HG03469 (cell line): Measurements from ENCODE around the gene ADM2.
A peak's percentile ranks its signal among the peaks of the same experiment; 100 is the strongest.
"Not testable (repeated sequence)": the region's sequence is repeated elsewhere in the genome, so short reads cannot be mapped to it uniquely, and the experiment has no call there.

ENCODE experiments used
- ATAC-seq: cut with Tn5 transposase; IDR thresholded peaks from one replicate; pipeline ENCODE4 v1.9.1; 2021; ENCODE audit warnings: mild to moderate bottlenecking, moderate library complexity, moderate number of reproducible peaks; ENCODE audit not compliant: unreplicated experiment

ADM2 gene

DNA sequence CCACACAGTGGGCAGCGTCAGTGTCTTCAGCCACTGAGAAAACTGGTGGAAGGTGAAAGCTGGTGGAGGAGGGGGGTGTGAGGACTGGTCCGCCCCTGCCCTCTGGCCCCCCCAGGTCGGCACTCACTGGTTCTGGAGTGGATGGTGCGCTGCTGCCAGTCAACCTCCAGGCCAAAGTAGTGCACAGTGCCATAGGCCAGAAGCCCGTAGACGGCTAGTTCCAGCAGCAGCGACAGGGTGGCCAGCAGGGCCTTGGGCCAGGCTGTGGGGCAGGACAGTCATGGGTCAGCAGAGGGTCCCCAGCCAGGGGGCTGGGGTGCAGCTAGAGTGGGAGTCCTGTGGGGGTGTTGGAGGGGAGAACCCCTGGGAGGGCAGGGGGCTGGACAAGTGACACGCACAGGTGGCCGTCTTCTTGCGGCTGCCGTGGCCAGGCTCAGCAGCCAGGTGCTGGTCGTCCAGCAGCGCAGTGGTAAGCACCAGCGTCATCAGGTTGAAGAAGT is 24.0 kb downstream of the ADM2 start:
- ATAC-seq: no peak

DNA sequence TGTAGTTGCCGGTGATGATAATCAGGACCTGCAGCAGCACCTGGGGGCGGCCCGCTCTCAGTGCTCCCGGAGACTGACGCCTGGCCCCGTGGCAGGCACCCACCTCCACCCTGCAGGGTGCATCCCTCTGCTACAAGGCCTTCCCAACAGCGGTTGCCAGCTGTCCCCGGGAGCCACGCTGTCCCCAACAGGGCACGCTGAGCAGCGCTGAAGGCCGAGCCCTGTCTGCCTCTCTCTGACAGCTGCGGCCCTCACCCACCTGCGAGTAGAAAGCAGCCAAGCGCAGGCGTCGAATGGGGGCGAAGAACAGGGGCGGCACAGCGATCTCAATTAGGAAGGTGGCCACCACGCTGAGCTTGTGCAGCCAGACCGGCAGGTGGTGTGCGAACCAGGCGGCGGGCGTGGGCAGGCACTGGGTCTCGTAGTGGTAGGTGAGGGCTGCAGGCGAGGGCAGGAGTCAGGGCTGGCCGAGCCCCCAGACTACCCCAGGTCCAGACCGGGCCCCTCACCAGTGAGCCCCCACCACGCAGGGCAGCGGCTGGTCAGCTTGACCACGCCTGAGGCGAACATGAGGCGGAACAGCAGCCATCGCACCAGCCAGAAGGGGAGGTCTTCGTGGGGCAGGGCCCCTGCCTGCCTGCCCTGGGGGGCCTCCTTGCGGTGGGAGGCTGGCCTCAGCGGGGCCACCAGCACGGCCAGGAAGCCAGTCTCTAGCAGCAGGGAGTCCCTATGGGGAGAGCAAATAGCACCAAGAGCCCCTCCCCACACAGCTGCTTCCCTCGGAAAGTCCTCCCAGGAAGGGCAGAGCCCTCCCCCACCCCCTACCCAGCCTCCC is 24.6 kb downstream of the ADM2 start:
- ATAC-seq: no peak

DNA sequence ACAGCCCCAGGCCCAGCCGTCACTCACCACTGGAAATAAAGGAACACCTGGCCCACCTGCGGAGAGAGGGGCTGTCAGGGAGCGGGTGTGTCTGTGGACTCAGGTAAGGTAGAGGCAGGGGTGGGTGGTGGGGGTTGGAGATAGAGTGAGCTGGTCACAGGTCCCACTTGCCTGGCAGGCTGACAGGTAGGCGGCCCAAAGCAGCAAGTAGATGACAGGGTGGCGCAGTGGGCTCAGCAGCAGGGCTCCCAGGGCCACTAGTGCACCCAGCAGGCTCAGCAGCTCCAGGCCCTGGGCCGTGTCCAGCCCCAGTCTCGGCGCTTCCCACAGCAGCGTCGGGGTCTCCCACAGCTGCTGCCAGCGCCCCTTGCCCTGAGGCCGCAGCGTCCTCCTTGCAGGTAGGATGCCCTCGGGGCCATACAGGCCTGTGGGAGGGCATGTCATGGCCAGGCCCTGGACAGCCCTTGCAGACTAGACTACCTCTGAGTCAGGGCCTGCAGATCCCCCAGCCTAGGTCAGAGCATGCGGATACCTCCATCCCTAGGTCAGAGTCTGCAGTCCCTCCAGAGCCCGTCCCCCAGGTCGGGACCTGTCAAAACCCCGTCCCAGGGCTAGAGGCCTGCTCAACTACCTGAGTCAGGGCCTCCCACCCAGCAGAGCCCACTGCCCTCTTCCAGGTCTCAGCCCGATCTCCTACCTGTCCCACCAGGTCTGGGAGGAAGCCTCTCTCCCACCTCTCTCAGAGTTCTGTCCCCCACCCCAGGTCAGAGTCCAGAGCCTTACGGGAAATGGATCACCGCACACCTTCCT is 25.5 kb downstream of the ADM2 start:
- no peak for ATAC-seq

DNA sequence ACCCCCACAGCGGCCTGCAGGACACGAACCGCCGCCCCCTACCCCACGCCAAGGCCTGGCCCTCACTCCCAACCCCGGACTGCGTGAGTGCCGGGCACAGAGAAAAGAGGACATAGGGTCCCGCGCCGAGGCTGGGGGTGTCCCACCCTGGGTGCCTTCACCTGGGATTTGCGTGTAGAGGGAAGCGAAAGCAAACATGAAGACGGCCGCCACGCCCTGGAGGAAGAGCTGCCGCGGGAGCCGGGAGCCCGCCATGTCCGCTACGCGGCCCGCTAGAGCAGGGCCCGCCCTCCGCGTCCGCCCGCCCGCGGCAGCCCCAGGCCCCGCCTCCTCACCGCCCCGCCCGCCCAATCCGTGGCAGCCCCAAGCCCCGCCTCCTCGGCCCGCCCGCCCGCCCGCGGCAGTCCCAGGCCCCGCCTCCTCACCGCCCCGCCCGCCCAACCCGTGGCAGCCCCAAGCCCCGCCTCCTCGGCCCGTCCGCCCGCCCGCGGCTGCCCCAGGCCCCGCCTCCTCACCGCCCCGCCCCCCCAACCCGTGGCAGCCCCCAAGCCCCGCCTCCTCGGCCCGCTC is 26.2 kb downstream of the ADM2 start, which contains the start of gene LMF2:
TSS of gene LMF2 (minus strand) at position 282 of the 570 bp plus-strand sequence. CDS start at position 255, 27 bp downstream.
- ATAC-seq: no peak

DNA sequence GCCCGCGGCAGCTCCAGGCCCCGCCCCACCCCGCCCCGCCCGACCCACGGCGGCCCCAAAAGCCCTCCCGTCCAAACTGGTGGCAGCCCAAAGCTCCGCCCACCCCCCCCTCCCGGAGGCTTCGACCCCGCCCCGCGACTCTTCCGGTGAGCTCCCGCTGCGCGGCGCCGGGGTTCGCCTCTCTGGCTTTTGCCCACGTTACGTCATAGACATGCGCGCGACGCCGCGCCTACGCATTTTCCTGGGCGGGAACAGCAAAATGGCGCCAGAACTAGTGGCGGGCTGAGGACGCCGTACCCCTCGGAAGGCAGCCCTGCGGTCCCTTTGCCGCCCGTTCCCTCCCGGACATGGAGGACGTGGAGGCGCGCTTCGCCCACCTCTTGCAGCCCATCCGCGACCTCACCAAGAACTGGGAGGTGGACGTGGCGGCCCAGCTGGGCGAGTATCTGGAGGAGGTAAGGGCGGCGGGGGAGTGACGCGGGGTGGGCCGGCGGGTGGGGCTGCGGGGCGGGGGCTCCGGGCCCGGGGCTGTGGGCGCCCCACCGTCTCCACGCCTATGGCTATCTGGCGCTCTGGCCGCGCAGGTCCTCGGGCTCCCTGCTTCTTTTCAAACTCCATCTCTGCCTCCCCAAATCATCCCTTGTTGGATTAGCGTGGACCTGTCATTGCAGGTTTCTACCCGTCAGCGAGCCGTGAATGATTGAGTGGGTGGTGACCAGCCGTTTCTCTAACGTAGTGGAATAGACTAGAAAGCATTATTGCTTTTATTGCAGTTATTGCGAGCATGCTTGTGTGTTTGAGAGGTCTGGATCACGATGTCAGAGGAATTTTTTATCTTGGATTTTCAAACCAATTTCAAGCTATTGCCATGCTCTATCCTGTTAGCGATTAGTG is 26.9 kb downstream of the ADM2 start, which contains the start of gene NCAPH2:
TSS of gene NCAPH2 (plus strand) at position 234 of the 894 bp plus-strand sequence. CDS start at position 348, 114 bp downstream.
- ATAC-seq: peak; percentile 43

DNA sequence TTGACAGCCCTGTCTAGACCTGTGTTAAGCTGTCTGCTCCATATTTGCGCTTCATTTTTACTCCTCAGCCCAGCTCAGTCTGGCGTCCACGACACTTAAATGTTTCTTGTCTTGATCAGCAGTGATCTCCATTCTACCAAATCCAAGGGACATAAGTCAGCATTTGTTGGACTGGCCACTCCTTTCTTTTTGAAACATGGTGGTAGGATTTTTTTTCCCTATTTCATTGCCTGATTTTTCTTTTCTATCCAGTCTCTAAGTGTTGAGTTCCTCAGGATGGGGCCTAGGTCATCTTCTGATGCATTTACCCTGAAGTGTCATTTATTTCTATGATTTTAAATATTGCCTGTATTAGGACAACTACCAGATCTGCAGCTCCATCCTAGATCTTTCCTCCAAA is 27.6 kb downstream of the ADM2 start:
- no peak for ATAC-seq

DNA sequence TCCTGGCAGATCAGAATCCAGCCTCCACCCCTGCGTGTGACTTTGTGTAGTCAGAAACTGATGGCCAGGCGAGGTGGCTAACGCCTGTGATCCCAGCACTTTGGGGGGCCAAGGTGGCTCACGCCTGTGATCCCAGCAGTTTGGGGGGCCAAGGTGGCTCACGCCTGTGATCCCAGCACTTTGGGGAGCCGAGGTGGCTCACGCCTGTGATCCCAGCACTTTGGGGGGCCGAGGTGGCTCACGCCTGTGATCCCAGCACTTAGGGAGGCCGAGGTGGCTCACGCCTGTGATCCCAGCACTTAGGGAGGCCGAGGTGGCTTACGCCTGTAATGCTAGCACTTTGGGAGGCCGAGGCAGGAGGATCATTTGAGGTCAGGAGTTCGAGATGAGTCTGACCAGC is 31.8 kb downstream of the ADM2 start:
- ATAC-seq: no peak

DNA sequence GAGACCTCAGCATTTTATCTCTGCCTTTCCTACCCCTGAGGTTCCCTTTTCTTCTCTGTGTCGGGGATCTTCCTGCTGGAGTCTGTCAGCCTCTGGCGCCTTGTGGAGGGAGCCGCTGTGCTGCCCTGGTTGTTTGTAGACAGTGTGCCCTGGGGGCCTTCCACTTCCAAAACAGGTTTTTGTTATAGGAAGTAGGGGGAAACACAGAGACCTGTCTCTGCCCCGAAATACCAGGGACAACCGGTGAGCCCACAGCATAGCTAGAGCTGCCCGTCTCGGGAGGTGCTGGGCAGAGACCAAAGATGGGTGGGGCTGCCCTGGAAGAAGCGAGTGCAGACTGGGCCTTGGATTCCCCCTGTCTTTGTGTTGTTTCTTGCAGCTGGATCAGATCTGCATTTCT is 34.7 kb downstream of the ADM2 start:
- ATAC-seq: no peak

DNA sequence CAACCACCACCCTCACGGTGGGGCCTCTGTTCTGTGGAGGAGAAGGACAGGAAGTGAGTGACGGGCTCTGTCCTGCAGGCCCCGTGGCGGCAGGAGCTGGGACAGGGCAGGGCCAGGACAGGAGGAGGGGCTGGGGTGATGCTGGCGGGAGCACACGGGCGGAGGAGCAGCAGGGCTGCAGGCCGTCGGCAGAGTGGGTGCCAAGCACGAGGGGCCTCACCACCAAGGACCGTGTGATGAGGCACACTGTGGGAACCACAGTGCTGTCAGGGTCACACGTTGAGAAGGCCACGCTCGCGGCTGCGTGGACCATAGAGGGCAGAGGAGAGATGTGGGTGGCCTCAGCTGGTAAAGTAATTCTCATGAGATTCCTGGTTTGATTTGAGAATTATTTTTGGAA is 35.5 kb downstream of the ADM2 start:
- ATAC-seq: no peak

DNA sequence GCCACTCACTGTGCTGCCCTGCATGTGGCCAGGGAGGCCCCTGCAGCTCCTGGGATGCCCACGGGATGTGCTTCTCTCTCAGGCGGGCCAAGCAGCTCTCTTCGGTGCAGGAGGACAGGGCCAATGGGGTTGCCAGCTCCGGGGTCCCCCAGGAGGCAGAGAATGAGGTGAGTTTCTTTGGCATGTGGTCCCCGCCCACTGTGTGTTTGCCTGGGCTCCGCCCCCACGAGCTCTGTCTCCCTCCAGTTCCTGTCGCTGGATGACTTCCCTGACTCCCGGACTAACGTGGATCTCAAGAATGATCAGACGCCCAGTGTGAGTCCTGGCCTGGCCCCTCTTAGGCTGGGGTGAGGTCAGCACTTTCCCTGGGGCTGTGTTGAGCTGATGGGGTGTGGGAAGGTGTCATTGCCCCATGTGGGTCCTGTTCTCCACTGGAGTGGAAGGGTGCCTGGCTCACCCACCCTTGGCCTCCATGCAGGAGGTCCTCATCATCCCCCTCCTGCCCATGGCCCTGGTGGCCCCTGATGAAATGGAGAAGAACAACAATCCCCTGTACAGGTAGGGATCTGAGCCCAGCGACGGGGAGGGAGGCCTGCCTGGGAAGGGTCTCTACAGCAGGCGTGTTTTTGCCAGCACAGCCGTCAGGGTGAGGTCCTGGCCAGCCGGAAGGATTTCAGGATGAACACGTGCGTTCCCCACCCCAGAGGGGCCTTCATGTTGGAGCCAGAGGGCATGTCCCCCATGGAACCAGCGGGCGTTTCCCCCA is 36.3 kb downstream of the ADM2 start:
- no peak for ATAC-seq

DNA sequence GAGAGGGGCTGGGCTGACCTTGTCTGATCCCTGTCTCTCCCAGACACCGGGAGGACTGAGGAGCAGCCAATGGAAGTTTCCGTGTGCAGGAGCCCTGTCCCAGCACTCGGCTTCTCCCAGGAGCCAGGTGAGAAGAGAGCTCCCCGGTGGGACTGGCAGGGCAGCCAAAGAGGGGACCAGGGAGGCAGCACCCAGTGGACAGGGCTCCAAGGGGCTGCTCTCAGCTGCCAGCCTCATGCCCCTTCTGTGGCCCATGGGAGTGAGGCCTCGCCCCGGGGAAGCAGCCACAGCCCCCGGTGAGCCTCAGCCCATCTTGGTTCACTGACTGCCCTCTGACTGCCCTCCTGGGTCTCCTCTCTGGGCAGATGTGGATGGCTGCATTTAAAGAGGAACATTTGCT is 37.3 kb downstream of the ADM2 start:
- no peak for ATAC-seq

DNA sequence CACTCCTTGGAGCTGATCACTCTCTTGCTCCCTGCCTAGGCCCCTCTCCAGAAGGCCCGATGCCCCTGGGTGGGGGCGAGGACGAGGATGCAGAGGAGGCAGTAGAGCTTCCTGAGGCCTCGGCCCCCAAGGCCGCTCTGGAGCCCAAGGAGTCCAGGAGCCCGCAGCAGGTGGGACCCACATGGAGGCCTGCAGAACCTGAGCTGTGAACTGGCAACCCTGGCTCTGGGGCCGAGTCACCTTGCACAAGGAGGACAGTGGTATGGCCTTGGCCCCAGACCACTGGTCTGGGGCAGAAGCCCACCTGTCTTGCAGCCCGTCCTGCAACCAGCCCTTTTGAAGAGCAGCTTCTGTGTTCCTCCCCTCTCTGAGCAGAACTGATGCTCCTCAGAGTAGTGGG is 37.8 kb downstream of the ADM2 start:
- ATAC-seq: no peak

DNA sequence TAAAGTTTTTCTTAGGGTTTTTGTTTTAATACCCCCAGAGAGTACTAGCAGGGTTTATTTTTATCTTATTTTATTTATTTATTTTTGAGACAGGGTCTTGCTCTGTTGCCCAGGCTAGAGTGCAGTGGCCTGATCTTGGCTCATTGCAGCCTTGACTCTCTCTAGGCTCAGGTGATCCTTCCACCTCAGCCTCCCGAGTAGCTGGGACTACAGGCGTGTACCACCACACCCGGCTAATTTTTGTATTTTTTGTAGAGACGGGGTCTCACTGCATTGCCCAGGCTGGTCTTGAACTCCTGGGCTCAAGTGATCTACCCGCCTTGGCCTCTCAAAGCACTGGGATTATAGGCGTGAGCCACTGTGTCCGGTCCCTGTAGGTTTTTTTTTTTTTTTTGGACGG is 38.8 kb downstream of the ADM2 start:
- not testable (repeated sequence) for ATAC-seq

DNA sequence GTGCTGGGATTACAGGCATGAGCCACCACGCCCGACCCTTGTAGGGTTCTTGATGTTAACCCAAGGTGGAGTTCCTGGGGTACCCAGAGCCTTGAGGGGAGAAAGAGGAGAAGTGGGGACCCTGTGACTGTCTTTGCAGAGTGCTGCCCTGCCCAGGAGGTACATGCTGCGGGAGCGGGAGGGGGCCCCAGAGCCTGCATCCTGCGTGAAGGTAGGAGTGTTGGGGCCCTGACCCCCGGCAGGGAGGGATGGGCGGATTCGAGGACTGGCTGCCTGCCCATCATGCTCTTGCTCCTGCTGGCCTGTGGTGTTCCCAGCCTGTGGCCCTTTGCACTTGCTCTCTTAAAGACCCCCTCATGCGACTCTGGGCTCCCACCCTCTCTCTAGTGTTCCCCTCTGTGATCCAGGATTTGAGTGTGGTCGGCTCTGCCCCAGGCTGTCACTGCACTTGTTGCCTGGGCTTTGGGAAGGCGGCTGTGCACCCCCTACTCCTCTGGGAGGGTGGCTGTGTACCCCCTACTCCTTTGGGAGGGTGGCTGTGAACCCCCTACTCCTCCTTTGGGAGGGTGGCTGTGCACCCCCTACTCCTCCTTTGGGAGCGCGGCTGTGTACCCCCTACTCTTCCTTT is 39.6 kb downstream of the ADM2 start:
- ATAC-seq: no peak

DNA sequence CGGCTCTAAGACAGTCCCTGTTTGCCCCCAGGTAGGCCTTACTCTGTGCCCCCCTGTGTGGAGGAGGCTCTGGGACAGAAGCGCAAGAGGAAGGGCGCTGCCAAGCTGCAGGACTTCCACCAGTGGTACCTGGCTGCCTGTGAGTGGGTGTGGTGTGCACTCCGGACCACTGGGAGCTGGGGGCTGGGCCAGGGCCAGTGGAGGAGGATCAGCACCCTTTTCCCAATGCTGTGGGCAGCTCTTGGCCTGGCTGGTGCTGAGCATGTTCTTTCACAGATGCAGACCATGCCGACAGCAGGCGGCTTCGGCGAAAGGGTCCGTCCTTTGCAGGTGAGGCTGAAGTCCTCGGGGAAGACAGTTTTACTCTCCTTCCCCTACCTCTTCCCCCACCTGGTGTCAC is 40.4 kb downstream of the ADM2 start:
- ATAC-seq: no peak

DNA sequence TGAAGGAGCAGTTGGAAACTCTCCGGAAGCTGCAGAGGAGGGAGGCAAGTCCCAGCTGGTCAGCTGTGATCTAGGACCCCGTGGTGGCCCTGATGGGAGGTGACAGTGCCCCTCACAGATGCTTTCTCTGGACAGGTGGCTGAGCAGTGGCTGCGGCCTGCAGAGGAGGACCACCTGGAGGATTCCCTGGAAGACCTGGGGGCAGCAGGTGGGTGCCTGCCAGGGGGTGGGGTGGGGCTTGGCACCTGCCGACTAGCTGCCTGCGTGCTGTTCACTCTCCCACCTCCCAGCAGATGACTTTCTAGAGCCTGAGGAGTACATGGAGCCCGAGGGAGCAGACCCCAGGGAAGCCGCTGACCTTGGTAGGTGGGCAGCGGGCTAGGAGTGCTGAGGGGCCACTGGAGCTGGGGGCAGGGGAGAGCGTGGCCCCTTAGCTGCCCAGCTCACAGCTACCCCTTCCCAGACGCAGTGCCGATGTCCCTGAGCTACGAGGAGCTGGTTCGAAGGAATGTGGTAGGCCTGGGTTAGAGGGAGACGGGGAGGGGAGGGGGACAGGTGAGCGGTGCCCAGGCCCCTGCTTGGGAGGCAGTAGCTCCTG is 41.0 kb downstream of the ADM2 start:
- no peak for ATAC-seq

DNA sequence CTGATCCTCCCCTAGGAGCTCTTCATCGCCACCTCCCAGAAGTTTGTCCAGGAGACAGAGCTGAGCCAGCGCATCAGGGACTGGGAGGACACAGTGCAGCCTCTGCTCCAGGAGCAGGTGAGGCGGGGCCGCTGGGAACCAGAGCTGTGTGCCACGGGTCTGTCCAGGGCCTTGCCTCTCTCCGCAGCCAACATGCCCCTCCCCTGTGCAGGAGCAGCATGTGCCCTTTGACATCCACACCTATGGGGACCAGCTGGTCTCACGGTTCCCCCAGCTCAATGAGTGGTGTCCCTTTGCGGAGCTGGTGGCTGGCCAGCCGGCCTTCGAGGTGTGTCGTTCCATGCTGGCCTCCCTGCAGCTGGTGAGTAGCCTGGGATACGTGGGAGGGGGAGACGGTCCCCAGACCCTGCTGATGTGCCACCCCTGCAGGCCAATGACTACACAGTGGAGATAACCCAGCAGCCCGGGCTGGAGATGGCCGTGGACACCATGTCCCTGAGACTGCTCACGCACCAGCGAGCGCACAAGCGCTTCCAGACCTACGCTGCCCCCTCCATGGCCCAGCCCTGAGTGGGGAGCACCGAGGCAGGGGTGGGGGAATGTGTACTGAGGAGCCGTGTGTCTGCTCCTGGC is 41.6 kb downstream of the ADM2 start:
- ATAC-seq: no peak

DNA sequence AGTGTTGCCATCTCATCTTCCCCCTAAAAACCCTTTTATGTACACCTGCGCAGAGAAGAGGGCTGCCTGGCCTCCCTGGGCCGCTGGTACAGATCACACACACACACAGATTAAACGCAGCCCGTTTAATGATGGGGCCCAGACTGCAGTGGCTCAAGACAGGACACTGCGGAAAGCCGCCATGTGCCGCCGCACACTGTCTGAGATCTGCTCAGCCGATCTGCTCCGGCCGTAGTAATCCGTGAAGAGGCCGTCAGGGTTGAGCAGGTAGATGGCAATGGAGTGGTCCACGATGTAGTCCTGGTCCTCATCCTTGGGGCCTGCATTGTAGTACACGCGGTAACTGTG is 42.1 kb downstream of the ADM2 start:
- no peak for ATAC-seq
